T follicular helper cell (primary cell): Measurements from ENCODE around the gene MORF4L2.

Experiments used
- DNase-seq: peaks from one replicate; pipeline ENCODE4 v3.0.0-alpha.2; 2020; ENCODE audit warnings: low read depth

MORF4L2 gene

GRCh38 chrX:103631145-103631544 is 55.4 kb downstream of the MORF4L2 start:
- DNase-seq, result no peak

GRCh38 chrX:103630171-103630511 is 56.4 kb downstream of the MORF4L2 start:
- DNase-seq, result no peak

GRCh38 chrX:103629318-103630170 is 57.0 kb downstream of the MORF4L2 start:
- no peak for DNase-seq

- no peak for DNase-seq
Measured at GRCh38 chrX:103628386-103629317, 57.8 kb downstream of the MORF4L2 start, which contains the start of gene TCEAL1. Gene TCEAL1 (plus strand): TSS chrX:103628975. CDS start chrX:103629917, 942 bp downstream.

GRCh38 chrX:103626855-103627254 is 59.6 kb downstream of the MORF4L2 start:
- no peak for DNase-seq
